Measurements from ENCODE around the gene SEMA6A. TPM values are rescaled to one million over a fixed set of nuclear protein-coding genes. Genes with fewer than 3 reads are reported as not detected.

The SEMA6A gene
- total and polyA plus RNA-seq, 10 of the 15 experiments (the other 5 are each of a cell fraction or from before 2014, with no cell fraction given), result 0.16 to 10.2 (median 1.1) TPM

DNA sequence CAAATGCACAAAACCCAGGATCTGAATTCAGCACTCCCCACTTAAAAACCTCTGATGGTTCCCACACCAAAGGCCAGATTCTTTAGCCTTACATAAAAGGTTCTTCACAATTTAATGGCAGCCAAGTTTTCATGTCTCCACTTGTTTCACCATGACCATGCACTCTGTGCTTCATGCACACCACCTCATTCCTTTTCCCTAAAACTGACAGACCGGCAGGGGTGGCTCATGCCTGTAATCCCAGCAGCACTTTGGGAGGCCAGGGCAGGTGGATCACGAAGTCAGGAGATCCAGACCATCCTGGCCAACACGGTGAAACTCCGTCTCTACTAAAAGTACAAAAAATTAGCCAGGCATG lies 150.4 kb downstream of the SEMA6A start:
- Histone ChIP-seq H3K4me1 (ENCODE audit: control insufficient read depth, insufficient read depth, low read length) (no peaks in the 10 kb centered on the region), H3K36me3 (ENCODE audit: control insufficient read depth in 2 of 2, insufficient read depth in 2 of 2, low read length in 1 of 2) (no peaks in the 10 kb centered on the region), H2AFZ (ENCODE audit: control insufficient read depth, low read depth, low read length) (no peak overlapping the region), H3K27me3 (replicated peaks in 1 of 2; ENCODE audit: control insufficient read depth in 2 of 2, insufficient read depth in 2 of 2, low read length in 1 of 2) (no peaks in the 10 kb centered on the region), H3K9me3 (replicated peaks; ENCODE audit: control insufficient read depth, insufficient read depth, low read length) (no peaks in the 10 kb centered on the region), H3K79me2 (ENCODE audit: control insufficient read depth, insufficient read depth, low read length) (no peaks in the 10 kb centered on the region), H3K4me2 (ENCODE audit: control insufficient read depth, insufficient read depth) (no peak overlapping the region), H4K20me1 (ENCODE audit: control insufficient read depth, insufficient read depth) (no peaks in the 10 kb centered on the region), H3K4me3 (no peak overlapping the region), H3K27ac (ENCODE audit: control insufficient read depth, insufficient read depth) (no peak overlapping the region), H3K9ac (ENCODE audit: control insufficient read depth, insufficient read depth, low read length) (no peak overlapping the region)
- RAD21 ChIA-PET (ENCODE audit: unreplicated experiment), result no interaction called here
- BruUV-seq (replicated peaks), result no TSS peak
- no peak for FAIRE-seq
- POLR2A ChIA-PET, result no interaction called here
- in situ Hi-C loops (cut with MboI), result no loop called here
- WGBS (ENCODE audit: insufficient coverage, insufficient replicate concordance, low lambda C conversion rate, missing lambda C conversion rate), result 78% methylated on average over 4 of the region's 4 CpGs
- ATAC-seq, result no peak
- intact Hi-C loops (cut with micrococcal nuclease; ENCODE audit: unreplicated experiment), result no loop called here
- CTCF ChIA-PET, result no interaction called here
- TF ChIP-seq SPI1 (IDR thresholded peaks at IDR 0.05; ENCODE audit: borderline replicate concordance, insufficient read depth, low read depth, low read length) (no peak), NRF1 (conservative IDR thresholded peaks at IDR 0.05; ENCODE audit: low read depth, low read length) (no peak), RFX5 (IDR thresholded peaks at IDR 0.05; ENCODE audit: low read depth, low read length) (no peak), SIX5 (IDR thresholded peaks at IDR 0.05; ENCODE audit: low read depth, low read length, severe bottlenecking) (no peak), STAT1 (conservative IDR thresholded peaks at IDR 0.05) (no peak), MXI1 (IDR thresholded peaks at IDR 0.05; ENCODE audit: low read depth, low read length) (no peak), IKZF1 (conservative IDR thresholded peaks at IDR 0.05) (no peak), ZZZ3 (IDR thresholded peaks at IDR 0.05; ENCODE audit: control insufficient read depth, insufficient read length, low read depth) (no peak), SMAD1 (IDR thresholded peaks at IDR 0.05; ENCODE audit: low read depth, partially characterized antibody) (no peak), TCF7 (IDR thresholded peaks at IDR 0.05; ENCODE audit: borderline replicate concordance) (no peak), SIN3A (IDR thresholded peaks at IDR 0.05; ENCODE audit: low read depth, low read length) (no peak), ASH2L (IDR thresholded peaks at IDR 0.05; ENCODE audit: borderline replicate concordance, low read depth) (no peak), KDM1A (IDR thresholded peaks at IDR 0.05; ENCODE audit: borderline replicate concordance) (no peak), EED (IDR thresholded peaks at IDR 0.05; ENCODE audit: low read depth) (no peak)
- TF ChIP-seq, protein P1, sequence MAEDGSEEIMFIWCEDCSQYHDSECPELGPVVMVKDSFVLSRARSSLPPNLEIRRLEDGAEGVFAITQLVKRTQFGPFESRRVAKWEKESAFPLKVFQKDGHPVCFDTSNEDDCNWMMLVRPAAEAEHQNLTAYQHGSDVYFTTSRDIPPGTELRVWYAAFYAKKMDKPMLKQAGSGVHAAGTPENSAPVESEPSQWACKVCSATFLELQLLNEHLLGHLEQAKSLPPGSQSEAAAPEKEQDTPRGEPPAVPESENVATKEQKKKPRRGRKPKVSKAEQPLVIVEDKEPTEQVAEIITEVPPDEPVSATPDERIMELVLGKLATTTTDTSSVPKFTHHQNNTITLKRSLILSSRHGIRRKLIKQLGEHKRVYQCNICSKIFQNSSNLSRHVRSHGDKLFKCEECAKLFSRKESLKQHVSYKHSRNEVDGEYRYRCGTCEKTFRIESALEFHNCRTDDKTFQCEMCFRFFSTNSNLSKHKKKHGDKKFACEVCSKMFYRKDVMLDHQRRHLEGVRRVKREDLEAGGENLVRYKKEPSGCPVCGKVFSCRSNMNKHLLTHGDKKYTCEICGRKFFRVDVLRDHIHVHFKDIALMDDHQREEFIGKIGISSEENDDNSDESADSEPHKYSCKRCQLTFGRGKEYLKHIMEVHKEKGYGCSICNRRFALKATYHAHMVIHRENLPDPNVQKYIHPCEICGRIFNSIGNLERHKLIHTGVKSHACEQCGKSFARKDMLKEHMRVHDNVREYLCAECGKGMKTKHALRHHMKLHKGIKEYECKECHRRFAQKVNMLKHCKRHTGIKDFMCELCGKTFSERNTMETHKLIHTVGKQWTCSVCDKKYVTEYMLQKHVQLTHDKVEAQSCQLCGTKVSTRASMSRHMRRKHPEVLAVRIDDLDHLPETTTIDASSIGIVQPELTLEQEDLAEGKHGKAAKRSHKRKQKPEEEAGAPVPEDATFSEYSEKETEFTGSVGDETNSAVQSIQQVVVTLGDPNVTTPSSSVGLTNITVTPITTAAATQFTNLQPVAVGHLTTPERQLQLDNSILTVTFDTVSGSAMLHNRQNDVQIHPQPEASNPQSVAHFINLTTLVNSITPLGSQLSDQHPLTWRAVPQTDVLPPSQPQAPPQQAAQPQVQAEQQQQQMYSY (CRISPR knock-in tag; IDR thresholded peaks at IDR 0.05), result no peak
- TF ChIP-seq, protein P2, sequence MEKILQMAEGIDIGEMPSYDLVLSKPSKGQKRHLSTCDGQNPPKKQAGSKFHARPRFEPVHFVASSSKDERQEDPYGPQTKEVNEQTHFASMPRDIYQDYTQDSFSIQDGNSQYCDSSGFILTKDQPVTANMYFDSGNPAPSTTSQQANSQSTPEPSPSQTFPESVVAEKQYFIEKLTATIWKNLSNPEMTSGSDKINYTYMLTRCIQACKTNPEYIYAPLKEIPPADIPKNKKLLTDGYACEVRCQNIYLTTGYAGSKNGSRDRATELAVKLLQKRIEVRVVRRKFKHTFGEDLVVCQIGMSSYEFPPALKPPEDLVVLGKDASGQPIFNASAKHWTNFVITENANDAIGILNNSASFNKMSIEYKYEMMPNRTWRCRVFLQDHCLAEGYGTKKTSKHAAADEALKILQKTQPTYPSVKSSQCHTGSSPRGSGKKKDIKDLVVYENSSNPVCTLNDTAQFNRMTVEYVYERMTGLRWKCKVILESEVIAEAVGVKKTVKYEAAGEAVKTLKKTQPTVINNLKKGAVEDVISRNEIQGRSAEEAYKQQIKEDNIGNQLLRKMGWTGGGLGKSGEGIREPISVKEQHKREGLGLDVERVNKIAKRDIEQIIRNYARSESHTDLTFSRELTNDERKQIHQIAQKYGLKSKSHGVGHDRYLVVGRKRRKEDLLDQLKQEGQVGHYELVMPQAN (conservative IDR thresholded peaks at IDR 0.05), result no peak
- TF ChIP-seq, protein P3, sequence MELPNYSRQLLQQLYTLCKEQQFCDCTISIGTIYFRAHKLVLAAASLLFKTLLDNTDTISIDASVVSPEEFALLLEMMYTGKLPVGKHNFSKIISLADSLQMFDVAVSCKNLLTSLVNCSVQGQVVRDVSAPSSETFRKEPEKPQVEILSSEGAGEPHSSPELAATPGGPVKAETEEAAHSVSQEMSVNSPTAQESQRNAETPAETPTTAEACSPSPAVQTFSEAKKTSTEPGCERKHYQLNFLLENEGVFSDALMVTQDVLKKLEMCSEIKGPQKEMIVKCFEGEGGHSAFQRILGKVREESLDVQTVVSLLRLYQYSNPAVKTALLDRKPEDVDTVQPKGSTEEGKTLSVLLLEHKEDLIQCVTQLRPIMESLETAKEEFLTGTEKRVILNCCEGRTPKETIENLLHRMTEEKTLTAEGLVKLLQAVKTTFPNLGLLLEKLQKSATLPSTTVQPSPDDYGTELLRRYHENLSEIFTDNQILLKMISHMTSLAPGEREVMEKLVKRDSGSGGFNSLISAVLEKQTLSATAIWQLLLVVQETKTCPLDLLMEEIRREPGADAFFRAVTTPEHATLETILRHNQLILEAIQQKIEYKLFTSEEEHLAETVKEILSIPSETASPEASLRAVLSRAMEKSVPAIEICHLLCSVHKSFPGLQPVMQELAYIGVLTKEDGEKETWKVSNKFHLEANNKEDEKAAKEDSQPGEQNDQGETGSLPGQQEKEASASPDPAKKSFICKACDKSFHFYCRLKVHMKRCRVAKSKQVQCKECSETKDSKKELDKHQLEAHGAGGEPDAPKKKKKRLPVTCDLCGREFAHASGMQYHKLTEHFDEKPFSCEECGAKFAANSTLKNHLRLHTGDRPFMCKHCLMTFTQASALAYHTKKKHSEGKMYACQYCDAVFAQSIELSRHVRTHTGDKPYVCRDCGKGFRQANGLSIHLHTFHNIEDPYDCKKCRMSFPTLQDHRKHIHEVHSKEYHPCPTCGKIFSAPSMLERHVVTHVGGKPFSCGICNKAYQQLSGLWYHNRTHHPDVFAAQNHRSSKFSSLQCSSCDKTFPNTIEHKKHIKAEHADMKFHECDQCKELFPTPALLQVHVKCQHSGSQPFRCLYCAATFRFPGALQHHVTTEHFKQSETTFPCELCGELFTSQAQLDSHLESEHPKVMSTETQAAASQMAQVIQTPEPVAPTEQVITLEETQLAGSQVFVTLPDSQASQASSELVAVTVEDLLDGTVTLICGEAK (IDR thresholded peaks at IDR 0.05; ENCODE audit: borderline replicate concordance), result no peak
- SMC1A ChIA-PET (ENCODE audit: uncharacterized antibody, unreplicated experiment), result no interaction called here
- DNase-seq (ENCODE audit: low read depth, low spot score), result no peak
